Kidney capillary endothelial cell (primary cell): ENCODE measurements around the gene BICDL1.

Source experiments
- DNase-seq: peaks from one replicate; pipeline ENCODE4 v3.0.0-alpha.2; 2018; ENCODE audit warnings: low spot score

Gene BICDL1

DNA sequence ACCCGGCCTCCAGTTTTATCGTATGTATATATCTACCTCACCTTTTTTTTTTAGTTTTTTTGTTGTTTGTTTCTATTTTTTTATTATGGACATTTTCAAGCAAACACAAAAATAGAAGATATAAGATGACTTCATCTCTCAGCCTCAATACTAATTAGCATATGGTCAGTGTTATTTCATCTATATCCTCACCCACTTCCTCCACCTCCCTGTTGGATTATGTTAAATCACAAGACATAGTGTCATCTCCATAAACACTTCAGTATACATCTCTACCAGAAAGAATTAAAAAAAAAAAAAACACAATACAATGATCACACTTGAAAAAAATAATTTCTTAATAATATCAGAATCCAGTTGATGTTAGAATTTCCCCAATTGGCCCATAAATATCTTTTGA is 92.6 kb downstream of the BICDL1 start:
- no peak for DNase-seq

DNA sequence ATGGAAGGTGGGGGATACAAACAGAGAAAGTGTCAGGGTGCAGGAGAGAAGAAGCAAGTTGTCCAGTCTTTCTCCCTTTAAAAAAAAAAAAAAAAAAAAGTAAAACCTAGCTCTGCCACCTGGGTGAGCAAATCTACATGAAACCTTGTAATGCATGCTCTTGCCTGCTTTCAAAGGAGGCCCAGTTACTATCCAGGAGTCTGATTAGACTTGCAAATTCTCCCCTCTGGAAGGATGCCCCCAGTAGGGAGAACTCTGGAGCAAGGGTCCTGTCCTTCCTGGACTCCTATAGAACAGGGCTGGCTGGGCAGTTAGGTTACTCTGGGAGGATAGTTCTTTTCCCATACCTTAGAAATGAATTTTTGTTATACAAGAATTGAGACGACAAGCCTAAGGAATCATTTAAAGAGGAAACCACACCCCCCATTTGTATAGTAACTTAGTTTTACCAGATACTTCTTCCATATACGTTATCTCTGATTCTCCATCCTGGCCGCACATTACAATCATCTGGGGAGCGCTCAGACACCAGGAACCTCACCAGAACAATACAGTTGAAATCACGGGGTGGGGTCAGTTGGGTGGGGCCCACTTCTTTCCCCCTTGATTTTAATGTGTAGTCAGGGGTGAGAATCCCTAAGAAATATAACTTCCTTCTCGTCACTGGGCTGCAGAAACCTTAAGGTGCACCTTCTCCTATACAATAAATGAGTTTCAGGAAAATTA is 97.0 kb downstream of the BICDL1 start:
- DNase-seq: no peak

DNA sequence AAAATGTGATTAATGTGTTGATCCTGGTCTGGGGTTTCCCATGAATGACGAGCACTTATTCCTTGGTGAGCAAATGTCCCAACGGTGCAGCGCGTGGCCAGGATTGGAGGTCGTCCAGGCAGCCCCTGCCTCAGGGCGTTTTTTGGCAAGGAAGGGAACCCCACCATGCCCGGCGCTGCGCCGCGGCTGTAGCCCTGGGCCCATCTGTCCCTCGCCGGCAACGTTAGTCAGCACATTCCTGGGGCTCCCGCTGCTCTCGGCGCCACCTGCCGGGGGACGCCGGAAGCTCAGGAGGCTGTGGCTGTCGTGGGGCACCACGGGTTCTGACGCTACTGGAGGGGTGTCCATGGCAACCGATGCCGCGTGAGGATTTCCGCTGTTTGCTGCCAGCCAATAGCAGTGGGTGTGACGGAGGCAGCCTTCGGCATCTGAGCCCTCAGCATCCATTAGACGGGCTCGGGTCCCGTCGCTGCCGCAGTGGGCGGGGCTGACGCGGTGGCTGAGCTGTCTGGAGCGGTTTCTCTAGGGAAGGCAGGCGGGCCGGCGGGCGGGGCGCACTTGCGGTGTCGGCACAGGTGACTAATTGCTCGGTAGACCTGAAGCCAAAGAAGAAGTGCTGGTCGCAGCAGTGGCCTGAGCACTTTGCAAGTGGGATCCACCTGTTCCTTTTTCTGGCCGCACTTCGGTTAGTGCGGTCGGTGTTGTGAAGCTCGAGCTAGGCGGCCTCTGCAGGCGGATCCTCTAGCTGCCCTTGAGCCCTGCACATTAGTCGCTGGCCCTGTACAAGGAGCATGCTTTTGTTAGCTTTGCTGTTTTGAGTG is 98.0 kb downstream of the BICDL1 start:
- DNase-seq: peak; percentile 99

DNA sequence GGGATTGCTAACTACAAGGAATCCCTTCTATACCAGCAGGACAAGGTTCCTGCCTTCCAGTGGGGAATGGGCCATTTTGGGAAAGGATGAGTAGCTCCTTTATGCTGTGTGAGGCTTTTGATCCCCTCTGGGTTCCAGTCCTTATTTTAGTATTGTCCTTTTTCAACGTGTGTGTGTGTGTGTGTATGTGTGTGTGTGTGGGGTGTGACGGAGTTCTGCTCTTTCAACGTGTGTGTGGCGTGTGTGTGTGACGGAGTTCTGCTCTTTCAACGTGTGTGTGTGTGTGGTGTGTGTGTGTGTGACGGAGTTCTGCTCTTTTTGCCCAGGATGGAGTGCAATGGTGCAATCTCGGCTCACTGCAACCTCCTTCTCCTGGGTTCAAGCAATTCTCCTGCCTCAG is 100.1 kb downstream of the BICDL1 start:
- DNase-seq: no peak

DNA sequence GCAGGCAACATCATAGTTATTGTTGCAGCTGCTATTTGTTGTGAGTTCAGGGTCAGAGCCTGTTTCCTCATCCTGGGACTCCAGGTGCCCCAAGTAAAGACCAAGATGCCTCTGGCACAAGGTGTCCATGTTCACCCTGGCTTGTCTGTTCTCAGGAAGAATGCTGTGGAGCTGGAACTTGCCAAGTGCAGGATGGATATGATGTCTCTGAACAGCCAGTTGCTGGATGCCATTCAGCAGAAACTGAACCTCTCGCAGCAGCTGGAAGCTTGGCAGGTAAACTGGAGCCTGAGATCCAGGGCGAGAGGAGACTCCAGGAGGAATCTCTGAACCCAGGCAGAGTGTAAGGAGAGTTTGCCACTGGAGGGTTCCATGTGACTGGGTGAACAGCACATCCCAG is 100.8 kb downstream of the BICDL1 start:
- no peak for DNase-seq

DNA sequence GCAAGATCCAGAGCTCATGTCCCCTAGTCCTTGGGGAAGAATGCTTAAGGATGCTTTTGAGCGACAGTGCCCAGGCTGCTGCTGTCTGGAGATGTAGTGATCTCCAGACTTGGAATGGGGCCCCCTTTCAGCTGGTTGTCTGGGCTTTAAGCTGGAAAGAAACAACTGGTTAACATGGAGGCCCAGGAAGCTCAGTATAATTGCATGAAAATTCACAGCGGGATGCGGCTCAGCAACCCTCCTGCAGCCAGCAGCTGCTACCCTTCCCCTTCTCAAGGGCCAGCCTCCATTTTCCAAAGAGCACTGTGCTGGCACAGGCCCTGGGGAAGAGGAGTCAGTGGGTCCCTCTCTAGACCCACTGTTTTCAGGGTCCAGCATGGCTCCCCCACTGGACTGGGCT is 101.2 kb downstream of the BICDL1 start:
- no peak for DNase-seq

DNA sequence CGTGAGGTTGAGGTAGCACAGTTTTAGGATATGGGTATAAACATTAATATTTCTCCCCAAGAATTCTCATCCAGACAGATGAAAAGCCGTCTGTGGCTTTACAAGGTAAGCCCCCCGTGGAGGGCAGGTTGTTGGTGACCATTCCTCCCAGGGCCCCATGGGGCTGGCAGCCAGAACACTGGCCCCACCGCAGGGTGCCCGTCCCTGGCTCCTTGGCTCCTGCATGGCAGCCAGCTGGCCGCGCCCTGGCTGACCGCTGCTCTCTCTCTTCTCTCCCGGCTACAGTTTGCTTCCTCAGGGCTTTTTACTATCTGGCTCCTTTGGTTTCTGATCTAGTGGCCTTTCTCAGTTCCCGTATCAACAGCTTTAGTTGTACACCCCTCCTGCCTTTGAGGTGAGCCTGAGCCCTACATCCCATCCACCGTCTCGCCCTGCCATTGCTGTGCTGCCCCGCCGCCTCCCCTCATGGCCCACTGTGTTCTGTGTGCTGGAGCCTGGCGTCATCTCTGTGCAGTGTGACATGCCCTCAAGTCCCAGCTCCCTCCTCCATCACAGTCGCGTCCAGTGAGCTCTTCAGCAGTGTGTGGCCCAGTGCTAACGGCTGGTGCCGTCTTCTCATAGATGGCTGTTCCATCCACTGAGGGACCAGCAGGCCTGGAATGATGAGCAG is 101.7 kb downstream of the BICDL1 start:
- DNase-seq: no peak

DNA sequence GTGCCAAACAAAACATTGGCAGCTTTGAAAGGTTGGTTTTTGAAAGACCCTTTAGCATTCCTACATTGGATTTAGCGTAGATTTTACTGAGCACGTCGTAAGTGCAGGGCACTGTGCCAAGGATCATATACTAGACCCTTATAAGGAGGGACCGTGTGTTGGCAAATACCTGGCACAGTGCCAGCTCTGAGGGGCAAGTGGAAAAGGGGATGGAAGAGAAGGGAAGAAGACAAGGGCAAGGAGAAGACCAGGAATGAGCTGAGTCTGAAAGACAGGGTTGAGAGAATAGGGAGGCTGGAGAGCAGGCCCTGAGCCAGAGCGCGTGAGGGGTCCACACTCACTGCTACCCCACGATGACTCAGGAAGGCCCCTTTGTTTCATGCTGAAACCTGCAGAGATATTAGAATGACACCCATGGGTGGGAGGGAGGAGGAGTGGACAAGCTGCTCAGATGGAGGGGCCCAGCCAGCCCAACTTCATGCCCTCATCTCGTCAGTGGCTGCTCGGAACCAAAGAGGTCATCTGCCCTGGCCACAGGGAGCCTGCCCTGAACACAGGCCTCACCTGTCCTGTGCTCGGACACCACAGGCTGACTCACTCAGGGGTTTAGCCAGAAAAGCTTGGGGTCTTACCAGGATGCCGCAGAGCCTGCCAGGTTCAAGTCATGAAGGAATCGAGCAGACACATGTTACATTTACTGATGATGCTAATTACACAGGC is 102.5 kb downstream of the BICDL1 start:
- no peak for DNase-seq

DNA sequence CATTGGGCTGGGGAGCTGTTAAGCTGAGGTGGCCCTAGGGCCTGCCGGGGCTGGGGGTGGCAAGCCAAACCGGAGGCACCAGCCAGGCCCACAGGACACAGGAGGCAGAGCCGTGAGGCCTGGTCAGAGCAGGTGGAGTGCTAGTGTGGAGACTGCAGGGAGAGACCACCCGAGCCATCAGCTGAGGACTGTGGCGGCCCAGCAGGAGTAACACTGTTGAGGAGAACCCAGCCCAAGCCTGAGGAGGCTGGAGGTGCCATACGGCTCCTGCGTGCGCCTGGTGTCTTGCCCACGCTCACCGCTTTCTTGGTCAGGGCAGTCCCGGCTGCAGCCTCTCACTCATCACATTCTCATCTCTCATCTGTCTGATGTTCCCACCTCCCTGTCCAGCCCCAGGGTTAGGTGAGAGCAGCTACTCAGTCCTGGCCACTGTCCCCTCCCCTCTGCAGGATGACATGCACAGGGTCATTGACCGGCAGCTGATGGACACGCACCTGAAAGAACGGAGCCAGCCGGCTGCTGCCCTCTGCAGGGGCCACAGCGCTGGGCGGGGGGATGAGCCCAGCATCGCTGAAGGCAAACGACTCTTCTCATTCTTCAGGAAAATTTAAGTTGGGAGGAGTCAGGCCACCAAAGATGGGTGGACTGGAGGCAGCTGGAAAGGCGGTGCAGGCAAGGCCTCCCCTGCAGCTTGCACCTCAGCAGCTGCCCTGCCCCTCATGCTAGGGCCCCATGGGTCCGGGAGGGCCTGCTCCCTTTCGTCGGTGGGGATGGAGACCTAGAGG is 103.7 kb downstream of the BICDL1 start:
- DNase-seq: no peak

DNA sequence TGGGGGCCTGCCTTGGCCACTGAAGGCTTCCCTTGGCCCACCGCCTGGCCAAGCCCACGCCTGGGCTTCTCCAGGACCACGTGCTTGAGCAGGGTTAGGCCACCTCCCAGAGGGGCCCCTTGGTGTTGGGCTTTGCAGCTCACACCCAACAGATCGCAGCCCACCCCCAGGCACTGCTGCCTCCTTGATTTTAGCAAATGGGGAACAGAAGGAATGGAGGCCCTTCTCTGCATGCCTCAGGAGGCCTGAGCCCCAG is 104.2 kb downstream of the BICDL1 start:
- DNase-seq: no peak

DNA sequence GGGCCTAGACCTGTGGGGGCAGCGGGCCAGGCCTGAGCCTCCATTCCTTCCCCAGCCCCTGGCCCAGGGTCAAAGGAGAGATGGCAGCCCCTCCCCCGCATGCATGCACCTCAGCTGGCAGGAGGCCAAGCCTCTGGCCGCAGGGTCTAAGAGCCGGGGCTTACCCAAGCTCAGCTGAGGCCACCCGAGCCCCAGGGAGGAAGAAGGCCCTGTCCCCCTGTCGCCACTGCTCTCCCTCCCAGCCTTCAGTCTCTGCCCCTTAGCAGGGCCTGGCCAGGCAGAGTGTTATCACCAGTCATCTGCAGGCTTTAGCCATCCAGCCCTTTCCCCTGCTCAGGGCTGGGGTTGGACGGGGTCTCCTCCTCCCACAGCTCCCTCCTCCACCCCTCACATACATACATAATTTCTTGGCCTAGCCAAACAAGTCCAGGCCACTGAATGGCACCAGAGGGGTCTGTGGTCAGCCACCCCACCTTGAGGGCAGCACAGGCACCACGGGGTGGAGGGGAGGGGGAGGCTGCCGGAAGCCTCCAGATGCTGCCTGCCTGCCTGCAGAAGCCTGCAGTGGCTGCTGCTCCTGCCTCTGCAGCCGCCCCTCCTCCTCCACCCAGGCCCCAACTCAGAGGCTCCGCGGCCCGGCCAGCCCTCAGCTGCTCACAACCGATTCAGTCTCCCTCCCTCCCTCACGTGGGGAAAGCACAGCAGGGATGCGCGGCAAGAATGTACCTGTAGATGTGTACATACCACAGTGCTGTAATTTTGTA is 104.7 kb downstream of the BICDL1 start:
- DNase-seq: no peak

DNA sequence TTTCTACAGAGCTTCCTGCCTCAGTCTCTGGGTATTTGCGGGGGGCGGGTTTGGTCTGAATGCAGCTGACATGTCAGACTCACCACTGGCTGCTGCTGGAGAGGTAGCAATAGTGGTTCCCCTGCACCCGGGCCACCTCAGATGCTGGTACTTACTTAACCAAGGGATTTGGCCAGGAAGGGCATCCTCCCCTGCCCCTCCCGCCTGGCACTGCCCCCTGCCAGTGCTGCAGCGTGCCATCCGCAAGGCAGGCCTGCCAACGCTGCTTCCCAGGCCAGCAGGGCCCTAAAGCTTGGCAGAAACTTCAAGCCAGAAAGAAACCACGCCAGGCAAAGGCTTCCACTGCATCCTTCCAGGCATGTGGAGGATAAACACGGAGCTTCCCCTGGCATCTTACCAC is 105.4 kb downstream of the BICDL1 start:
- DNase-seq: no peak

DNA sequence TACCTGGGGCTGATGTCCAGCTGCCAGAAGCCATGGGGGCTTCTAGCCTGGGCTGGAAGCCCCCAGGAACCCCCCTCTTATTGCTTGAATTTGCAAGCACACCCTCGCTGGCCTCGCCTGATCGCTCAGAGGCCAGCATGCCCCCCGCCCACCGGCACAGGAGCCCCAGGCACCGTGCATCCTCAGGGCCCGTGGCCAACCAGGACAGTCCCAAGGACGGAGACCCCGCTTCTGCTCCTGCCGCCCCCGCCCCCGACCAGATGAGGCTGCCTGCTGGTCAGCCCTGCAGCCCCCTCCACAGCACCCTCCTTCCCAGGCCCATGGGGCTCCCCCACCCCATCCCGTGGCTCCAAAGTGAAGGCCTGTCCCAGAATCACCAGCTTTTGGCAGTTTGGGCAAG is 106.3 kb downstream of the BICDL1 start:
- DNase-seq: no peak

DNA sequence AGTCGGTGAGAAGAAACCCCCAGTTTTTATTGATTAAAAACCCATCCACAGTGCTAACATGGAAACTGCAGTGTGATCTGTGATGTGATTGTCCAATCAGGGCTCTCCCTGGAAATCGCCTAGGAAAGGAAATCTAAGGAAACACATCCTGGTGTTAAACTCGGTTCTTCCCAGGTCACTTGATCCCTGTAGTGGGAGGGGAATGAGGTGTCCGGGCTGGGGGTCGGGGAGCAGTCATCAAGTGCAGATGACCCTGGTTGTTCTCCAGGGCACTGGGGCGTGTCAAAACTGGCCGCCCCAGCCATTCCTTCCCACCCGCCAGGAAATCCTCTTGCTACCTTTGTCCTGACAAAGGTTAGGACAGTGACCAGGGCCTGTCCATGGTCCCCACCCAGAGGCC is 106.7 kb downstream of the BICDL1 start:
- DNase-seq: no peak

DNA sequence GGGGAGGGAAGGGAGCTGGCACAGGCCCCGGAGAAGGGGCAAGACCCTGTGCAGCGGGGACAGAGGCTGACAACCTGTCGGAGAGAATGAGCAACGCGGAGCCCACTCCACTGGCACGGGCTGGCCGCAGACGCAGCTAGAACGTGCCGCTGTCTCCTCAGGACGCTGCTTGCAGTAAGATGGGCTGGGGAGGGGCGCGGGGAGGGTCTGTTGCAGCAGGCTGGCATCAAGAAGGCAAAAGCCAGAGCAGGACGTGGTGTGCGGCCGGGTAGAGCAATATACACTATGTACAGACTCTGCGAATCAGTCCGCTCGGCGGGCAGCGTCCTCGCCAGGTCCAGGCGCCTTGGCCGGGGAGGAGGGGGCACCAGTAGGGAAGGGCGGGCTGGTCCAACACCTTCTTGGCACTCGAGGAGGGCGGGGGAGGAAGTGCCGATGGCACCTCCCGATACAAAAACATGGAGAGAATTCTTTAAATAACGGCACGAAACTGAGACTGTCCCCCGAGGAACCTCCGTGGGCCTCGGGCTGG is 107.7 kb downstream of the BICDL1 start:
- DNase-seq: no peak

DNA sequence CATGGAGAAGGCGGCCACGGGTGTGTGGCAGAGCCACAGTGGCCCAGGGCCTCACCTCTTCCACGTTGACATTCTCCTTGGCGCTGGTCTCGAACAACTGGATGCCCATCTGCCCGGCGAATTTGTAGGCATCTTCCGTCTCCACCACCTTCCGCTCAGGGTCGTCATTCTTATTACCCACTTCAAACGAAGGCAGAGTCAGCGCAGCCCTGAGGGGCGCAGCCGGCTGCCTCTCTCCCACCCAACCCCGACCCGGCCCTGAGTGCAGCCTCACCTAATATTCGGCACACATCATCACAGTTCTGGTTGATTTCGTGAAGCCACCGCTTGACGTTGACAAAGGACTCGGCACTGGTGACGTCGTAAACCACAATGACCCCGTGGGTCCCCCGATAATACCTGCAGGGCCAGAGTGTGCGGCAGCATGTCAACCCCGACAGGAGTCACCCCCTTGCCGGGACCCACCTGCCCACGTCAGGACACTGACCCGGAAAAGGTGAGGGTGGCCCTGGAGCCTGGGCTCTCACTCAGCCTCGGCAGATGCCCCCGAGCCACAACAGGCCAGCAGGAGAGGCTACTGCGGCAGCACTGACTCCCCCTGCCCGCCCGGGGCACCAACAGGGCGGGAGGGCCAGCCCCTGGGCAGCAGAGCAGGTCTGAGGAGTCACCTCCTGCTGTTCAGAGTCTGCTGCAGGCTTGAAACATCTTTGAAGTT is 109.9 kb downstream of the BICDL1 start:
- no peak for DNase-seq

DNA sequence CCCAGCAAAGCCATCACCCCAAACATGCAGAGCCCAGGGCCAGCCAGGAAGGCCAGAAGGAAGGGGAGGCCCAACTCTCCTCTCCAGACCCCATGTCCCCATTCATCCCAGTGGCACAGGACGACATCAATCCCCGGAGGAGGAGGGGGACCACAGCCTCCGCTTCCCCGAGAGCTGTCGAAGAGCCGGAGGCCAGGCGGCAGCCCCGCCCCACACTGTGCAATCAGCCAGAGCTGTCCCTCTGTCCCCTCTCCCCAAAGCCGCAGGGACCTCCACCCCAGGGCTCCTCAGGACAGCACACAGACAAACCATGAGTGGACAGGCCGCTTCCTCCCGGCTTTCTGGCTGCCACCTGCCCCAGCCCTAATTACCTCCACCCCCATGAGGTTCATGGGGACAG is 110.7 kb downstream of the BICDL1 start:
- no peak for DNase-seq

DNA sequence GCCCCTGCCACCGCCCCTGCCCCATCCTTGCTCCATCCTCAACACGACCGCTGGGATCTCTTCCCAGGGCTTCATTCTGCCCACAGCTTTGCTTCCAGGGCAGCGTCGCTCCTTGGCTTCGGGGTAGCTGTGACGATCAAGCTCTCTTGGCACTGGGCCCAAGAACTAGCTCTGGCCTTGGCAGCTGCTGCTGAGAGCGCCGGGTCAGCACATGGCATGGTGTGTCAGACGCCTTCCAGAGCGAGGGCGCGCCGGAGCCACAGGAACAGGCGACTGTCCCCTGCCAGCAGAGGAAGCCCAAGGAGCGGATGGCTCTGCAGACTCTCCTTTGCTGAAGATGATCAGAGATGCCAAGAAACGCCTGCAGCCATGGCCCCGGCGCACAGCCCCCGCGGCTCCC is 111.6 kb downstream of the BICDL1 start:
- no peak for DNase-seq

DNA sequence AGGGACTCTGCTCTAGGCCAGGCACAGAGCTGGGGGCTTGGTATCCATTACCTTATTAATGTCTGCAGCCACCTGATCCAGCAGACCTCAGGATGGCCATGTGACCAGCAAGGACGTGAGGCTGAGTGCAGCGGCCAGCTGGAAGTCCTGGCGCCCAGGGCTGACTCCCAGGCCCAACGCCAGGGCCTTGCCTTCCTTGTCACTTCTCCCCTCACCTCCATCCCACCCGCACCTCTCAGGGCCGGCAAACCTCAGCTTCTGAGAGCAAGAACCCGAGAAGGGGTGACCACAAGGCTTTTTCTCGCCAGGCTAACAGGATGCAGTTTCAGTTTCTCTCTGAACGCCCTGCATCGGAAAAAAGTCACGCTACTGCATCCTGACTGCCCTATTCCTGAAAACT is 112.1 kb downstream of the BICDL1 start:
- no peak for DNase-seq

DNA sequence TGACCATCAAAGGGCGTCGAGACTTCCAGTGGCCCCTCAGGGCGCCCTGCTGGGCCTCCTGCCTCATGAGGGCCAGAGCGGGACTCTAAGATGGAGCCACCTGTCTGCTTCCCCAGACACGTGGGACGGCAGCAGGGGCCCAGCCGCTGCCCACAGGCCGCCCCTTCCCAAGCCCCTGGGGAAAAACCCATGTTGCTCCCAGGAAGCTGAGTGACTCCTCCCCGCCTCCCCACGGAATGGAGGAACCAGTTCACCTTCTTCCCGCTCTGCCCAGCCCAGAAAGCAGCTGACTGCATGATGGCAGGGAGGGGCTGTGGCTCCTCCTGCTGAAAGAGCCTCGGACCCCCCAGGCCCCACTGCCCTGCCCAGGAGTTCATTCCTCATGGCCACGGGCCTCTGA is 112.6 kb downstream of the BICDL1 start:
- DNase-seq: no peak
